Testis (tissue), 3 donors: ENCODE data around the gene NEMP2. TPM values are rescaled to one million over a fixed set of nuclear protein-coding genes. Genes with fewer than 3 reads are reported as not detected.

Source experiments
- DNase-seq: peaks from one replicate; pipeline ENCODE4 v3.0.0-alpha.2; 2019
- H3K27ac ChIP-seq, 2 donors: fragments of 200-600 bp; sonication (generic); one replicate each; pipeline ENCODE4 v1.5.1; 2019
- H3K27me3 ChIP-seq: fragments of 200-600 bp; sonication (generic); one replicate; pipeline ENCODE4 v1.5.1; 2019
- H3K36me3 ChIP-seq: fragments of 200-600 bp; sonication (generic); one replicate; pipeline ENCODE4 v1.5.1; 2017; ENCODE audit warnings: low read depth; ENCODE audit errors: missing control alignments
- H3K4me1 ChIP-seq: fragments of 200-600 bp; sonication (generic); one replicate; pipeline ENCODE4 v1.5.1; 2019
- H3K4me3 ChIP-seq, 2 donors: fragments of 200-600 bp; sonication (generic); one replicate each; pipeline ENCODE4 v1.5.1; 2017 to 2019
- H3K9me3 ChIP-seq: fragments of 200-600 bp; sonication (generic); one replicate; pipeline ENCODE4 v1.5.1; 2017
- POLR2A ChIP-seq: fragments of 450-650 bp; IDR thresholded peaks from one replicate; pipeline ENCODE4 v1.6.1; 2017; ENCODE audit warnings: antibody characterized with exemption, mild to moderate bottlenecking, moderate library complexity
- WGBS, 2 donors: methylation state at CpG; one replicate each; pipeline ENCODE4 v1.1.5; 2018; 5-methylcytosine and 5-hydroxymethylcytosine counted together
- intact Hi-C: fragments of 100-400 bp; cut with DNase I; formaldehyde crosslinking; loops from one replicate; pipeline ENCODE4 v1.15.1; 2023; ENCODE audit warnings: low total_unique reads
- polyA plus RNA-seq: library from polyadenylated mRNA; stranded (reverse); fragments of 350-450 nt; fragmentation: Illumina TruSeq; extraction: RNeasy Lipid Tissue Mini Kit (QIAGEN cat#74804); gene quantifications from one replicate; pipeline ENCODE4 v1.2.3, GENCODE V29; 2014; ENCODE audit warnings: low read depth, low replicate concordance; ENCODE audit not compliant: insufficient read depth
- total RNA-seq, 2 donors: library from RNA; depleted of rRNA; stranded (reverse); fragments of >200 nt; gene quantifications; one replicate each; pipeline ENCODE4 v1.2.3, GENCODE V29; 2016
- TF ChIP-seq, protein P1 (sequence below), 3 experiments: fragments of 450-650 bp in 2 of 3; fragments of 200-600 bp in 1 of 3; sonication (generic) in 1 of 3; IDR thresholded peaks; one replicate each; pipeline ENCODE4 v1.5.1; 2016 to 2019; ENCODE audit warnings: antibody characterized with exemption in 3 of 3, mild to moderate bottlenecking in 2 of 3, moderate library complexity in 1 of 3

NEMP2 gene
- total and polyA plus RNA-seq, 3 donors from 2014 or later = 8.1 to 32.0 (median 16.8) TPM

DNA sequence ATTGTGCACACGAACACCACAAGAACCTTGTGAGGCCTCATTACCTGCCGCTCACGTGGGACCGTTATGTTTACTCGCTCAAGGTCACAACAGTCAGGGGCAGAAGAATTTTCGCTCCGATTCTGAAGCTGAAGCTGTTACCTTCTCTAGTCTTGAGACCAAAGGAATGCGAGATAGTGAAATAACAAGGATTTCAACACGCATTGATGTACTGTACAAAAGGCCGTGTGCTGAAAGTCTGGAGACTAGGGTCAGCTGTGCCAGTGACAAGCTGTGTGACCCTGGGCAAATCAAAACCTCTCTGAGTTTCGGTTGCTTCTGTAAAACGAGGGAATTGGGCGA, 583 bp downstream of the NEMP2 start:
- intact Hi-C loops = no loop called here
- Histone ChIP-seq H3K4me1 (peaks cover 5% of the 10 kb centered on the region), H3K27ac (peak overlapping the region; percentile 97 to 99), H3K36me3 (no peaks in the 10 kb centered on the region), H3K9me3 (no peaks in the 10 kb centered on the region), H3K27me3 (no peaks in the 10 kb centered on the region), H3K4me3 (peak overlapping the region; percentile 82 to 87)
- 0 to 2% methylated on average over 12 to 13 of the region's 13 CpGs for WGBS, 2 donors
- peak; percentile 55 for DNase-seq
- TF ChIP-seq, protein P1, sequence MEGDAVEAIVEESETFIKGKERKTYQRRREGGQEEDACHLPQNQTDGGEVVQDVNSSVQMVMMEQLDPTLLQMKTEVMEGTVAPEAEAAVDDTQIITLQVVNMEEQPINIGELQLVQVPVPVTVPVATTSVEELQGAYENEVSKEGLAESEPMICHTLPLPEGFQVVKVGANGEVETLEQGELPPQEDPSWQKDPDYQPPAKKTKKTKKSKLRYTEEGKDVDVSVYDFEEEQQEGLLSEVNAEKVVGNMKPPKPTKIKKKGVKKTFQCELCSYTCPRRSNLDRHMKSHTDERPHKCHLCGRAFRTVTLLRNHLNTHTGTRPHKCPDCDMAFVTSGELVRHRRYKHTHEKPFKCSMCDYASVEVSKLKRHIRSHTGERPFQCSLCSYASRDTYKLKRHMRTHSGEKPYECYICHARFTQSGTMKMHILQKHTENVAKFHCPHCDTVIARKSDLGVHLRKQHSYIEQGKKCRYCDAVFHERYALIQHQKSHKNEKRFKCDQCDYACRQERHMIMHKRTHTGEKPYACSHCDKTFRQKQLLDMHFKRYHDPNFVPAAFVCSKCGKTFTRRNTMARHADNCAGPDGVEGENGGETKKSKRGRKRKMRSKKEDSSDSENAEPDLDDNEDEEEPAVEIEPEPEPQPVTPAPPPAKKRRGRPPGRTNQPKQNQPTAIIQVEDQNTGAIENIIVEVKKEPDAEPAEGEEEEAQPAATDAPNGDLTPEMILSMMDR (IDR thresholded peaks at IDR 0.05) = no peak
- no peak for TF ChIP-seq POLR2A

DNA sequence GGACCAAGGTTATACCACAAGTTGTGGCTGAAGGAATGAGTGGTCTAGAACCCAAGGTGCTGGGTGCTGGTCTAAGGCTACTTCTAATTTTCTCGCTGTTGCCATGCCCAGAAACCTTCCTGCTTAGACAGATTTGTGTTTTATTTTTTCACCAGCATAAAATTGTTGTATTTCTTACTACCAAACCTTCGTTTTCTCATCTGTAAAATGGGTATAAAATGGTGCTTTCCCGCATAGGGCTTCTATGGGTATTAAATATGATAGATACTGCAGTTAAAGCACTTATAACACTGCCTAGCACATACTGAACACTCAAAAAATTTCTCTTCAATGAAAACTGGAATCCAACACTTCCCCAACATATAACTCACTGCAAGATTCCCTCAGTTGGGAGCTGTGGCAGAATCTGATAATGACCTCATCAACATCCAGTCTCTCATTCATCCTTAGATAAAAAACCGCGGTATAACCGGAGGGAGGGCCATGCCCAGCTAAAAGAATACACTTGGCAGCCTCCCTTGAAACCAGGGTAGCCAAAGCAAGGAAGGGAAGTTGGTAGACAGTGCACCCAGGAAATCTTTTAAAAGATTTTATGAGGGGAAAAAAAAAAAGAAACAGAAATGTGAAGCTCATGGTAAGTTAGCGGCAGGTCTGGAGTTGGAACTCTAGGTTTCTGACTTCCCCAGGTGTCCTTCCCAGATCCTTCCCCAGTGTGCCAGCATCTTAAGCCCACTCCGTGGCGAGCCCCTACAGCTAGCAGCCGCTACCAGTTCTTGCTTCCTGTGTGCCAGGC, 1.2 kb downstream of the NEMP2 start:
- TF ChIP-seq, protein P1 (IDR thresholded peaks at IDR 0.05) = no peak
- no peak for TF ChIP-seq POLR2A
- WGBS, 2 donors = 34 to 39% methylated on average over 10 of the region's 10 CpGs
- Histone ChIP-seq H3K36me3 (no peaks in the 10 kb centered on the region), H3K4me1 (peaks cover 5% of the 10 kb centered on the region), H3K27ac (peak overlapping the region; percentile 97 to 99), H3K27me3 (no peaks in the 10 kb centered on the region), H3K4me3 (peak overlapping the region; percentile 82 to 87), H3K9me3 (no peaks in the 10 kb centered on the region)
- intact Hi-C loops = no loop called here
- DNase-seq = no peak

DNA sequence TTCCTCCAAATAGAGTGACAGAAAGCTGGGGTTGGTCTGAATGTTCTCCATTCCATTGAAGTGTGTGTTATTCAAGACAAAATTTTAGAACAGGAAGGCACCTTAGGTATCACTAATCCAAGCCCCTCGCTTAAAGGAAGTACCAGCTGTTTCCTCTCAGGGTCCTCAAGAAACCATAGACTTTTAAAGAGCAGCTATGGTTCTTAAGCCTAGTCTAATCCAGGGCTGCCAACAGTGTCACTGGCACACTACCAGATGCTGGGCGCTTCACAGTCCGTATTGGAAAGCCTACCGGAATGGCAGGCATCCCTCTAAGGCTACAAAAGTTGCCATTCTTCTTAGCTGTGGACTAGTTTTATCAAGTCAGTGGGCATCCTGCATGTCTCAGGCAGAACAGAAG, 1.9 kb downstream of the NEMP2 start:
- Histone ChIP-seq H3K4me1 (peaks cover 5% of the 10 kb centered on the region), H3K27me3 (no peaks in the 10 kb centered on the region), H3K9me3 (no peaks in the 10 kb centered on the region), H3K4me3 (no peak overlapping the region), H3K36me3 (no peaks in the 10 kb centered on the region), H3K27ac (peak overlapping the region in 1 of 2 donors; percentile 99)
- TF ChIP-seq, protein P1 (IDR thresholded peaks at IDR 0.05) = no peak
- no peak for TF ChIP-seq POLR2A
- intact Hi-C loops = no loop called here
- 51 to 56% methylated on average over 4 of the region's 4 CpGs for WGBS, 2 donors
- peak; percentile 66 for DNase-seq

DNA sequence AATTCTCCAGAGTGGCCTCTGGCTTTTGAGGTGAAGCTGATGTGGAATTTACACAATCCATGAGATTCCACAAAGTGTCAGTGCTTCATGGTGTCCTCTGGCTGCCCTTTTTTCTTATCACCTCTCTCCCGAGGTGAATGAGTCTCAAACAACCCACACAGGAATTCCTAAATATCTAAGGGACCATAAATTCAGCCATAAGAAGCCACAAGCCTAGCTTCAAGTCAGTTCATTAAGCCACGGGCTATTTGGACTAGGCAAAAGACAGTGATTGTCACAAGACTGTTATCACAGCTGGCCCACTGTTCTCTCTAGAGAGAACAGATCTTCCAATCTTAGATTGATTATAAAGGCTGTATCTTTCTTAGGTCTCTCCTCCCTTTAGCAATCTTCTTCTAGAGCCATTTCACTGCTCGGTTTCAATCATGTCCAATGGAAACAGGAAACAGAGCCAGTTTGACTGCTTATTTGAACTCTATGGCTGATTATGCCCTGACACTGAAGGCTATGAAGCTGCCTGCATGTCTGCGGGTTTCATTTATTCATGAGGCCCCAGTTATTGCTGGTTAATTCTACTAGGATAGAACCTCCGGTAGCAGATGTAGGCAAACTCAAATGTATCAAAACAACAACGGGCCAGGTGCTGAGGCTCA, 4.1 kb downstream of the NEMP2 start:
- H3K4me1 ChIP-seq = peaks cover 5% of the 10 kb centered on the region
- H3K9me3 ChIP-seq = no peaks in the 10 kb centered on the region
- H3K36me3 ChIP-seq = no peaks in the 10 kb centered on the region
- H3K27me3 ChIP-seq = no peaks in the 10 kb centered on the region
- no peak overlapping the region for H3K4me3 ChIP-seq
- H3K27ac ChIP-seq = no peak overlapping the region
- WGBS, 2 donors = 48 to 54% methylated on average over 6 of the region's 6 CpGs
- no peak for TF ChIP-seq POLR2A
- TF ChIP-seq, protein P1 (IDR thresholded peaks at IDR 0.05) = no peak
- intact Hi-C loops = no loop called here
- DNase-seq = no peak
